ENCODE results near the gene TCTN3. TPM values are rescaled to one million over a fixed set of nuclear protein-coding genes. Genes with fewer than 3 reads are reported as not detected.
A peak's percentile ranks its signal among the peaks of the same experiment; 100 is the strongest.

Gene TCTN3
- total RNA-seq, 1 experiment from 2014 or later: 41.7 TPM

DNA sequence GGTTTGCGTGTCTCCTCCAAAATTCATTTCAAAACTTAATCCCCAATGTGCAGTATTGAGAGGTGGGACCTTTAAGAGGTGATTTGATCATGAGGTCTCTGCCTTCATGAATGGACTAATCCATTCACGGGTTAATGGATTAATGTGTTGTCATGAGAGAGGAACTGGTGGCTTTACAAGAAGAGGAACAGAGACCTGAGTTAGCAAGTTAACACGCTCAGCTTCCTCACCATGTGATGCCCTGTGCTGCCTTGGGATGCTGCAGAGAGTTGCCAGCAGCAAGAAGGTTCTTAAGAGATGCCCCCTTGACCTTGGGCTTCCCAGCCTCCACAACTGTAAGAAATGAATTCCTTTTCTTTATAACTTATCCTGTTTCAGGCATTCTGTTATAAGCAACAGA, 3.7 kb upstream of the TCTN3 start:
- RAD21 ChIA-PET (ENCODE audit: low non-redundant PET in 1 of 2, low total read pairs in 2 of 2, uncharacterized antibody in 2 of 2, unreplicated experiment in 2 of 2): no interaction called here
- H3K27ac ChIP-seq (ENCODE audit: low read depth, low read length): no peak overlapping the region
- no peaks in the 10 kb centered on the region for H3K27me3 ChIP-seq (ENCODE audit: insufficient read depth, low read length)
- peaks cover 13% of the 10 kb centered on the region for H3K79me2 ChIP-seq (ENCODE audit: insufficient read depth, low read length)
- POLR2A ChIA-PET: no interaction called here
- H3K9me2 ChIP-seq (ENCODE audit: insufficient read depth): no peaks in the 10 kb centered on the region
- no peak overlapping the region for H3K4me2 ChIP-seq (ENCODE audit: low read length)
- no peaks in the 10 kb centered on the region for H3K9me3 ChIP-seq (ENCODE audit: control insufficient read depth in 1 of 2, insufficient read depth in 1 of 2, low read depth in 1 of 2, low read length in 2 of 2)
- H3K9ac ChIP-seq (ENCODE audit: low read length): no peak overlapping the region
- no peak overlapping the region for H3K4me3 ChIP-seq (replicated peaks in 1 of 2; ENCODE audit: low read depth in 1 of 2, low read length in 2 of 2)
- H2AFZ ChIP-seq (ENCODE audit: low read depth, low read length, poor library complexity, severe bottlenecking): no peak overlapping the region
- TF ChIP-seq, protein P1, sequence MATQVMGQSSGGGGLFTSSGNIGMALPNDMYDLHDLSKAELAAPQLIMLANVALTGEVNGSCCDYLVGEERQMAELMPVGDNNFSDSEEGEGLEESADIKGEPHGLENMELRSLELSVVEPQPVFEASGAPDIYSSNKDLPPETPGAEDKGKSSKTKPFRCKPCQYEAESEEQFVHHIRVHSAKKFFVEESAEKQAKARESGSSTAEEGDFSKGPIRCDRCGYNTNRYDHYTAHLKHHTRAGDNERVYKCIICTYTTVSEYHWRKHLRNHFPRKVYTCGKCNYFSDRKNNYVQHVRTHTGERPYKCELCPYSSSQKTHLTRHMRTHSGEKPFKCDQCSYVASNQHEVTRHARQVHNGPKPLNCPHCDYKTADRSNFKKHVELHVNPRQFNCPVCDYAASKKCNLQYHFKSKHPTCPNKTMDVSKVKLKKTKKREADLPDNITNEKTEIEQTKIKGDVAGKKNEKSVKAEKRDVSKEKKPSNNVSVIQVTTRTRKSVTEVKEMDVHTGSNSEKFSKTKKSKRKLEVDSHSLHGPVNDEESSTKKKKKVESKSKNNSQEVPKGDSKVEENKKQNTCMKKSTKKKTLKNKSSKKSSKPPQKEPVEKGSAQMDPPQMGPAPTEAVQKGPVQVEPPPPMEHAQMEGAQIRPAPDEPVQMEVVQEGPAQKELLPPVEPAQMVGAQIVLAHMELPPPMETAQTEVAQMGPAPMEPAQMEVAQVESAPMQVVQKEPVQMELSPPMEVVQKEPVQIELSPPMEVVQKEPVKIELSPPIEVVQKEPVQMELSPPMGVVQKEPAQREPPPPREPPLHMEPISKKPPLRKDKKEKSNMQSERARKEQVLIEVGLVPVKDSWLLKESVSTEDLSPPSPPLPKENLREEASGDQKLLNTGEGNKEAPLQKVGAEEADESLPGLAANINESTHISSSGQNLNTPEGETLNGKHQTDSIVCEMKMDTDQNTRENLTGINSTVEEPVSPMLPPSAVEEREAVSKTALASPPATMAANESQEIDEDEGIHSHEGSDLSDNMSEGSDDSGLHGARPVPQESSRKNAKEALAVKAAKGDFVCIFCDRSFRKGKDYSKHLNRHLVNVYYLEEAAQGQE (IDR thresholded peaks at IDR 0.05; ENCODE audit: low read depth): no peak
- no peak for TF ChIP-seq EZH2phosphoT487 (IDR thresholded peaks at IDR 0.05; ENCODE audit: borderline replicate concordance)
- TF ChIP-seq CBX3 (IDR thresholded peaks at IDR 0.05; ENCODE audit: low read depth): no peak
- CTCF ChIA-PET: no interaction called here
- no peak for ATAC-seq
- DNase-seq (ENCODE audit: low read depth, low spot score): no peak
- intact Hi-C loops (cut with micrococcal nuclease): no loop called here
- peaks cover 5 to 11% of the 10 kb centered on the region in 2 experiments; a peak in 2 of 4 replicates for H3K4me1 ChIP-seq (ENCODE audit: control insufficient read depth in 1 of 2, insufficient read depth in 2 of 2, low read length in 2 of 2)
- no peaks in the 10 kb centered on the region for H4K20me1 ChIP-seq (ENCODE audit: insufficient read depth)
- no peaks in the 10 kb centered on the region for H3K36me3 ChIP-seq (ENCODE audit: control insufficient read depth in 1 of 2, insufficient read depth in 2 of 2, low read length in 2 of 2)
- BruUV-seq (replicated peaks): no TSS peak

DNA sequence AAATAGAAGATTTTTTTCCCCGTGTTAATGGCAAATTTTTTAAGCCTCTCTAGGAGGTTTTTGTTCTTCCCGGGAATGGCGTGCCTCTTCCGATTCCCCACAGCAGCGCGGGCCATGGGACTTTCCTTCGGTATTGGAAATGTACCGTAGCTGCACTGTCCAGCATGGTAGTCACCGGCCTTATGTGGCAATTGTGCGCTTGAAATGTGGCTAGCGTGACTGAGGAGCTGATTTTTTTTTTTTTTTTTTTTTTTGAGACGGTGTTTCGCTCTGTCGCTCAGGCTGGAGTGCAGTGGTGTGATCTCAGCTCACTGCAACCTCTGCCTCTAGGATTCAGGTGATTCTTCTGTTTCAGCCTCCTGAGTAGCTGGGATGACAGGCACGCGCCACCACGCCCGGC, 938 bp upstream of the TCTN3 start:
- POLR2A ChIA-PET: interaction anchor here (2.1 kb wide), 1 partner anchor 147 kb away, joined by 6 read pairs; no protein-coding TSS in a partner anchor
- no peak for TF ChIP-seq POLR2A (IDR thresholded peaks at IDR 0.05; ENCODE audit: borderline replicate concordance, extremely low read depth, insufficient read depth, insufficient read length)
- intact Hi-C loops (cut with micrococcal nuclease): loop anchor here (1.0 kb wide), 3 partner anchors 148 to 213 kb away; partner anchors contain the start of gene CC2D2B
- H3K27me3 ChIP-seq (ENCODE audit: insufficient read depth, low read length): no peaks in the 10 kb centered on the region
- CTCF ChIA-PET: interaction anchor here (0.6 to 3.6 kb wide), 8 partner anchors 9 to 1312 kb away, joined by 3 to 105 read pairs (median 8); no protein-coding TSS in a partner anchor
- DNase-seq (ENCODE audit: low read depth, low spot score) (no peak), ATAC-seq (no peak)
- no peak overlapping the region for H3K4me3 ChIP-seq (replicated peaks in 1 of 2; ENCODE audit: low read depth in 1 of 2, low read length in 2 of 2)
- H3K79me2 ChIP-seq (ENCODE audit: insufficient read depth, low read length): peaks cover 36% of the 10 kb centered on the region
- peaks cover 5 to 12% of the 10 kb centered on the region in 2 experiments; a peak in 2 of 4 replicates for H3K4me1 ChIP-seq (ENCODE audit: control insufficient read depth in 1 of 2, insufficient read depth in 2 of 2, low read length in 2 of 2)
- peak overlapping the region; percentile 26 for H3K4me2 ChIP-seq (ENCODE audit: low read length)
- H3K9me2 ChIP-seq (ENCODE audit: insufficient read depth): no peaks in the 10 kb centered on the region
- peaks cover 15 to 16% of the 10 kb centered on the region in 2 experiments; a peak in 3 of 4 replicates for H3K36me3 ChIP-seq (ENCODE audit: control insufficient read depth in 1 of 2, insufficient read depth in 2 of 2, low read length in 2 of 2)
- no peaks in the 10 kb centered on the region for H4K20me1 ChIP-seq (ENCODE audit: insufficient read depth)
- no peaks in the 10 kb centered on the region for H3K9me3 ChIP-seq (ENCODE audit: control insufficient read depth in 1 of 2, insufficient read depth in 1 of 2, low read depth in 1 of 2, low read length in 2 of 2)
- BruUV-seq (replicated peaks): no TSS peak
- H3K27ac ChIP-seq (ENCODE audit: low read depth, low read length): no peak overlapping the region
- H2AFZ ChIP-seq (ENCODE audit: low read depth, low read length, poor library complexity, severe bottlenecking): peak overlapping the region; percentile 81
- RAD21 ChIA-PET (ENCODE audit: low non-redundant PET in 1 of 2, low total read pairs in 2 of 2, uncharacterized antibody in 2 of 2, unreplicated experiment in 2 of 2): no interaction called here
- H3K9ac ChIP-seq (ENCODE audit: low read length): no peak overlapping the region
